ENCODE measurements around the gene CORO1C.

CORO1C gene

GRCh38 chr12:108724054-108724889 lies 7.0 kb downstream of the CORO1C start:
- no peak for FAIRE-seq

DNA sequence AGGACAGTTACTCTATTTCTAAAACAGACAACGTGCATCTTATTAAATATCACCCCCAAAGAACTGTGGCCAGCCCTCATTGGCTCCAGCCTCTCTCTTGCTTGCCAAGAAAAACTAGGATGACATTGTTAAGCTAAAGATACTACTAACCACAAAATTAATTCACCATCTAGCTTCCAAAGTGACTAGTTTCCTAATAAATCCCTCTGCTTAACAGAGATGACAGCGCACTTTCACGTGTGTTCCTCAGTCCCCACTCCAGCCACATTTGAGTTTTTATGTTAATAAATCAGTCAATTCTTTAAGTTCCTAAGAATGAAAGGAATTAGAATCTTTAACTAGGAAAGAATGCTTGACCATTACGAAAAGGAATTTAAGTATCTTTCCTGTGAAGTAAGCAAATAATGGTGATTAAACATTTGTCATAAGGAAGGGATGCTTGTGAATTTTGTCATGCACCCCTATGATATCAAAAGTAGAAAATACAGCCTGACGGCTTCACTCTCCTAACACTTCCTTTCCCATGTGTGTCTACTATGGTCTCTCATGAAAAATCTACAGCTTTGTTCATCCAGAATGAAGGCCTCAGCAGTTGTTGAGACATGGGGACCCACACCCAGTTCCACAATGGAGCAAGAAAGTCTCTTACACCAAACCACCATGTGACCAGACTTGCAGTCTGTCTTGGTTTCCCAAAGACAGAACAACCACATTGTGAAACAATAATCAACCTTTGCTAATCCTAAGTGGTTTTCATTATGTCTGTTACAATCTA lies 8.1 kb downstream of the CORO1C start:
- no peak for FAIRE-seq

- no peak for FAIRE-seq
Measured at GRCh38 chr12:108722463-108722862, 8.9 kb downstream of the CORO1C start.

- FAIRE-seq = no peak
Measured at GRCh38 chr12:108721824-108722223, 9.5 kb downstream of the CORO1C start.

GRCh38 chr12:108720757-108721514 lies 10.4 kb downstream of the CORO1C start:
- no peak for FAIRE-seq

GRCh38 chr12:108717243-108717642 lies 14.1 kb downstream of the CORO1C start:
- FAIRE-seq = no peak

GRCh38 chr12:108714866-108715265 lies 16.5 kb downstream of the CORO1C start:
- FAIRE-seq = no peak

DNA sequence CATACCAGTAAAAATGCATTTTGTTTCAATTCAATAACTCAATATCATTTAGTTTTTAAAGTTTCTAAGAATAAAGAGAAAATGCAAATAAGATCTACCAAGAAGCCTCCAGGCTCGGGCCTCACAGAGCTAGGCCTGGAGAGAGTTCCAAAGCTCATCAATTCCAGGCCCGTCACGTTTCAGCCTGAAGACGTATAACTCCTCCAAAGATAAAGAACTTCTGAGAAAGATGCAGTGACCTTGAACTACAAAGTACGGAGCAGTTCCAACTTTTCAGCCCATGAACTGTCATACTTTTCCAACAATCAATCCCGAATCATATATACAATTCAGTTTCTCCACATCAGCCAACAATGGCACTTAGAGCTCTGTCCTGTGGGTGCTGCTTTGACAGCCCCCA lies 17.8 kb downstream of the CORO1C start:
- no peak for FAIRE-seq

GRCh38 chr12:108712925-108713203 lies 18.5 kb downstream of the CORO1C start:
- FAIRE-seq = no peak

- FAIRE-seq = no peak
Measured at GRCh38 chr12:108712165-108712924, 19.0 kb downstream of the CORO1C start.

DNA sequence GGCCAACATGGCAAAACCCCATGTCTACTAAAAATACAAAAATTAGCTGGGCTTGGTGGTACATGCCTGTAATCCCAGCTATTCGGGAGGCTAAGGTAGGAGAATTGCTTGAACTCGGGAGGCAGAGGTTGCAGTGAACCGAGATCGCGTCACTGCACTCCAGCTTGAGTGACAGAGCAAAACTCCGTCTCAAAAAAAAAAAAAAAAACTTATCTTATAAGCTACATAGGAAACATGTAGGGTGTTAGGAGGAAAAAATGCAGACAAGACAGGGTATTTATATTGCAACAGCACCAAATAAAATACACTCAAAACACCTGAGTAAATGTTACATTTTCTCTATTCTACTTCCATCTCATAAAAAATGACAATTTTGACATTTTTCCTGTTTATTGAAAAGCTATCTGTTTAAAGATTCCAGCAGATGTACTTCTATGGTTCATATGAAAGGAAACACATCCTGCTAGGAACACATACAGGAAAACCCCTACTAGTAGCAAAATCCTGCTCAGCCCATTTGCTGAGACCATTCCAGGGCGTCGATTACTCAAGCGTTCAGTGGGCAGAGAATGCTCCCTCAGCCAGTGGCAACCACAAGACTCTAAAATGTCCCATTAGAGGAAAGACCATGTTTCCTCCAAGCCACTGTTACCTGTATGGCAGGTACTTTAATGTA lies 19.7 kb downstream of the CORO1C start:
- no peak for FAIRE-seq

GRCh38 chr12:108709697-108710096 lies 21.6 kb downstream of the CORO1C start:
- no peak for FAIRE-seq

GRCh38 chr12:108704527-108704926 lies 26.8 kb downstream of the CORO1C start:
- no peak for FAIRE-seq

DNA sequence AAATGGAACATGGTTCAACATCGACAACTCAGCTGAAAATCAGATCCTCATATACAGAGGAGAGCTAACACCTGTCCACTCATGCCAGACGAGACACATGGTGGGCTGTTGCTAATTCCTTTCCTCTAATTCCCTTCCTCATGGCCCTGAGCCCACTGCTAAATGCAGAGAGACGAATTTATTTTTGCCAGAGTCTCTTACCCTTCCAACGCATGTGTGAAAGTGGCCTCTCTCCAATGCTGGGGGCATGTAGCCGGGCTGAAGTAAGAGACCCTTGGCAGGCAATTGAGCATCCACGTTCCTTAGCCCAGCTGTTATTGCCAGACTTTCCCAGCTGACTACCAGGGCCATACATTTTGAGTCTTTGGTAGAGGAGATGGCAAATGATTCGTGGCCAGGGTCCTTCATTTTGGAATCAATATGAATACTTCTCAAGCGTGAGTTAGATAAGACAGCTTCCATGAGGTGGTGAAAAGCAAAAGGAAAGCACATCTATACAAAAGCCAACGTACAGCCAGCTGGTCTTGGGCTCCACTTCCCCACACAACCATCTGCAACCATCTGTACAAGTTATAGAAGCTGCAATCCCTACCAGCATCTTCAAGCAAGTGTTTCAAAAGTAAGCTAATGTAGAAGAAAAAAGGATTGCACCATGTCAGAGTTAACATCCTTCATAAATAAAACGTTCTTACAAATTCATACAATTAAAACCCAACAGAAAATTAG lies 28.6 kb downstream of the CORO1C start:
- no peak for FAIRE-seq

- no peak for FAIRE-seq
Measured at GRCh38 chr12:108701779-108702441, 29.4 kb downstream of the CORO1C start.

DNA sequence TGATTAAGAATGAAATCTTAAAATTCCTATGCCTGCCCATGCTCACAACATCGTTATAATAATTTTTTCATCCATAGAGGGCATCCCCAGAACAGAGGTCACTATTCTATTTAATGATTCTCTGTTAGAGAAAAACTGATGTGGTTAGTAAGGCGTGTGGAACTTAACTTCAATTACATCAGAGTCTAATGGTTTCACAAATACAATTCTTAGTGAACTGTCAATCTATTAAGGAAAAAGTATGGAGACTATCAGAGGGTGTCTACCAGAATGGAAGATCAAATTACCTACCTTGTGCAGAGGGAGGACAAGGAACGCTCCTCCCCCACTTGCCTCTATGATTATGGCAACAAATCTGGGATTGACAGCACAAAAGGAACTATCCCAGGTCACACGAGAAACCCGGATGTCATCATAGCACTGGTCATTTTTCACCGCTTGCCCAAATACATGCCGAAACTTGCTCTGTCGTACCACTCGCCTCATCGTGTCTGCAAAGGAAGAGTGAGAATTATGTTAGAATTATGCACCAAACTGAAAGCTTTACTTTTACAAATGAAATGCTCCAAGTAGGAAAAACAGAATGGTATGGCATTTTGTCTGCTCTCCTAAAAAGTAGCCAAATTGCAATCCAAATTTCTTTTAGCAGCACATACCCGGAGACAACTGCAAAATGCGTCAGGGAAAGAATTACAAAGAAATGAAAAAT lies 30.3 kb downstream of the CORO1C start:
- FAIRE-seq = no peak

- no peak for FAIRE-seq
Measured at GRCh38 chr12:108699955-108700563, 31.3 kb downstream of the CORO1C start.

GRCh38 chr12:108697905-108698304 lies 33.4 kb downstream of the CORO1C start:
- FAIRE-seq = no peak

- FAIRE-seq = no peak
Measured at GRCh38 chr12:108696996-108697290, 34.4 kb downstream of the CORO1C start.
